GM10248 (cell line): Measurements from ENCODE around the gene QSOX1.
A peak's percentile ranks its signal among the peaks of the same experiment; 100 is the strongest.

Experiments
- CTCF ChIA-PET: fragments of 300-600 bp; sonication (Branson Sonifier 250); formaldehyde crosslinking; extraction: SDS; loops from one replicate; lab custom pipeline; 2021; ENCODE audit warnings: antibody characterized with exemption; lab: Yijun Ruan, JAX
- POLR2A ChIA-PET: fragments of 350-650 bp; sonication (Branson Sonifier 250); formaldehyde crosslinking; extraction: SDS; loops from one replicate; lab custom pipeline; 2020; ENCODE audit warnings: antibody characterized with exemption; lab: Yijun Ruan, JAX
- DNase-seq: peaks from one replicate; pipeline ENCODE4 v3.0.0; 2012; ENCODE audit errors: extremely low spot score
- TF ChIP-seq, protein P1 (sequence below): IDR thresholded peaks from 2 replicates; pipeline ENCODE4 v1.5.1; 2012; ENCODE audit warnings: mild to moderate bottlenecking, low read depth; ENCODE audit errors: extremely low read depth, missing control alignments, control extremely low read depth

The QSOX1 gene

DNA sequence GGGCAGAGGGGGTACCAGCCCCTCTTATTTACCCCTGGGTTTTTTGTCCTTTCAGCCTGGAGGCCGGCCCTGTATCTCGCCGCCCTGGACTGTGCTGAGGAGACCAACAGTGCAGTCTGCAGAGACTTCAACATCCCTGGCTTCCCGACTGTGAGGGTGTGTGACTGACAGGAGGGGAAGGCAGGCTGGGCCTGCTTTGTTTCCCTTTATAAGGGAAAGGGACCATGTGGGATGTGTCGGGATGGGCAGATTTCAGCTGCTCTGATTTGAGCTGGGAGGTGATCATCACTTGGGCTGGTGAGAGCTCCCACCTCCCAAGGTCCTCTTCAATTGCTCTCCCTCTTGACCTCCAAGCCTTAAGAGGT is 11.7 kb downstream of the QSOX1 start:
- TF ChIP-seq, protein P1, sequence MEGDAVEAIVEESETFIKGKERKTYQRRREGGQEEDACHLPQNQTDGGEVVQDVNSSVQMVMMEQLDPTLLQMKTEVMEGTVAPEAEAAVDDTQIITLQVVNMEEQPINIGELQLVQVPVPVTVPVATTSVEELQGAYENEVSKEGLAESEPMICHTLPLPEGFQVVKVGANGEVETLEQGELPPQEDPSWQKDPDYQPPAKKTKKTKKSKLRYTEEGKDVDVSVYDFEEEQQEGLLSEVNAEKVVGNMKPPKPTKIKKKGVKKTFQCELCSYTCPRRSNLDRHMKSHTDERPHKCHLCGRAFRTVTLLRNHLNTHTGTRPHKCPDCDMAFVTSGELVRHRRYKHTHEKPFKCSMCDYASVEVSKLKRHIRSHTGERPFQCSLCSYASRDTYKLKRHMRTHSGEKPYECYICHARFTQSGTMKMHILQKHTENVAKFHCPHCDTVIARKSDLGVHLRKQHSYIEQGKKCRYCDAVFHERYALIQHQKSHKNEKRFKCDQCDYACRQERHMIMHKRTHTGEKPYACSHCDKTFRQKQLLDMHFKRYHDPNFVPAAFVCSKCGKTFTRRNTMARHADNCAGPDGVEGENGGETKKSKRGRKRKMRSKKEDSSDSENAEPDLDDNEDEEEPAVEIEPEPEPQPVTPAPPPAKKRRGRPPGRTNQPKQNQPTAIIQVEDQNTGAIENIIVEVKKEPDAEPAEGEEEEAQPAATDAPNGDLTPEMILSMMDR, result no peak

GRCh38 chr1:180167021-180167701 is 12.5 kb downstream of the QSOX1 start:
- DNase-seq, result no peak
- POLR2A ChIA-PET, result no interaction called here
- CTCF ChIA-PET, result interaction anchor here (0.8 to 8.9 kb wide), 9 partner anchors 11 to 461 kb away, joined by 3 to 149 read pairs (median 13); partner anchors contain the start of gene QSOX1
- TF ChIP-seq, protein P1, result no peak

More for the DNA sequence above, 11.7 kb downstream of the QSOX1 start:
- CTCF ChIA-PET, result interaction anchor here (3.9 to 8.9 kb wide), 4 partner anchors 12 to 460 kb away, joined by 13 to 149 read pairs (median 46); no protein-coding TSS in a partner anchor
- POLR2A ChIA-PET, result no interaction called here
- DNase-seq, result no peak

DNA sequence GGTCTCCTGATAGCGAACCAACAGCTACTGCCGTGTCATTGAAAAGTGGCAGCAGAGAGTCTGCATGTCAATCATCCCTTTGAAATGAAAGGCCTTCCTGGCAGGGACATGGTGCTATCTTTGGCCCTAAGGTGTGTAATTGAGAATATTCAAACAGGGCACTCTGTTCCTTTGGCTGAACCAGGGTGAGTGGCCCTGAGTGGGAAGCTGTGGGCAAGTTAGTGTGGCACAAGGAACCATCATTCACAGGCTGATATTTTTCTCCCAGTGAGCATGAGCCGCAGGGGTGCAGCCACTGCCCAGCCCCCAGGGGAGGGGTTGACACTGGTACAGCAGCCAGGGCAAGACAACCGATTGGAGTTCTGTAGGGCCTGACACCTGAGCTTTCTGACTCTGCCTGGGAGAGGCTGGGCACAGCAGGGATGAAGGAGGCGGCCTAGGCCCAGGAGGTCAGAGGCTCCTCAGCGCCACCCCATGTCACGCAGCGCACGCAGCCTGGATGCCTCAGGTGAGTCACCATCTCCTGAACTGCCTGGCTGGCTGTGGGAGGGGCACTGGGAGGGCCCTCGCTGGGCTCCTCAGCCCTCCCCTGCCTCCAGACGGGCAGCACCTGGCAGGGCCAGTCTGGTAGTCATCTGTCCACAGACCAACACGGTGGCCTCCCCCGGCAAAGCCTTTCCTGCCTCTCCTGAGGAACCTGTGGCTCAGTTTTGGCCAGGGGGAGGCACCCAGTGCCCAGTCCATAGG is 13.2 kb downstream of the QSOX1 start:
- no peak for DNase-seq
- CTCF ChIA-PET, result interaction anchor here (0.8 to 8.9 kb wide), 12 partner anchors 11 to 462 kb away, joined by 3 to 149 read pairs (median 5); partner anchors contain the start of gene QSOX1
- POLR2A ChIA-PET, result no interaction called here

DNA sequence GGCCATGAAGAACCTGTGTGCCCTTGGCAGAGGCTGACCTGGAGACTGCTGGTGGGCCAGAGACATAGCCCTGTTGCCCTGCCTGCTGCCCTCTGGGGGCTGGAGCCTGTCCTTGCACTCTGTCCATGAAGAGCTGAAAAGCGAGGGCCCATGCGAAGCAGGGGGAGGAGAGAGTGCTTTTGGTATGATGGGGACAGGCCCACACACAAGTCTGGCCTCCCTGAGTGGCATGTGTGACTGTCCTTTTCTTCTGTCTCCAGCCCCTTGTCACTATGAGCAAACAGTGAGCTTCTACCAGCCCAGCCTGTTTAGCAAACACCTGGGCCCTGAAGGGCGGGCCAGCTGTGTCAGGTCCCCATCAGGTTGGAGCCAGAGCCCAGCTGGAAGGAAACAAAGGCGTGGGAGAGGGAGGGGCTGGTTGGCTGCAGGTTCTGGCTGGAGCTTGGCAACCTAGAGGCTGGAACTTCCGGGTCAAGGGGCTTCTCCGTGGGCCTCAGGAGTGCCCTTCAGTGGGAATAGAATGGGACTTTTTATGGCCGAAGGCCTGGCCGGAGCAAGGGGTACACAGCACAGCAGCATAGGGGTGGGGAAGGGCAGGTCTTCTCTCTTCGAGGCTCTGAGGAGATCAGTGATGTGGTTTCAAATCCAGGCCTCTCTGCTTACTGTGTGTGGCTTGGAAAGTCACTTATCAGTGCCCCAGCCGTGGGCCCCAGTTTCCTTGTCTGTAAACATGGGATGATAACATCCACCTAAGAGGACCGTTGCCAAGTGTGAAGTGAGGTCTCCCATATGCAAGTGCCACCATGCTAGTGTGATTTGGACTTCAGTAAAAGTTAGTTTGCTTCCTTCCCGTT is 14.3 kb downstream of the QSOX1 start:
- TF ChIP-seq, protein P1, result peak; percentile 64
- peak; percentile 70 for DNase-seq
- POLR2A ChIA-PET, result no interaction called here
- CTCF ChIA-PET, result interaction anchor here (0.5 to 8.9 kb wide), 15 partner anchors 10 to 463 kb away, joined by 3 to 149 read pairs (median 3); partner anchors contain the start of gene QSOX1

More for the DNA sequence above, 13.2 kb downstream of the QSOX1 start:
- TF ChIP-seq, protein P1, result no peak

GRCh38 chr1:180169640-180170195 is 15.0 kb downstream of the QSOX1 start:
- ChIA-PET POLR2A (interaction anchor here (0.9 kb wide), 1 partner anchor 11 kb away, joined by 5 read pairs; no protein-coding TSS in a partner anchor), CTCF (interaction anchor here (1.0 to 8.9 kb wide), 11 partner anchors 9 to 463 kb away, joined by 3 to 149 read pairs (median 9); partner anchors contain the start of gene QSOX1)
- DNase-seq, result no peak
- TF ChIP-seq, protein P1, result no peak
